Left cardiac atrium (tissue), 4 donors: ENCODE results near the gene SMC1B. TPM values are rescaled to one million over a fixed set of nuclear protein-coding genes. Genes with fewer than 3 reads are reported as not detected.
"Not testable (repeated sequence)": the region's sequence is repeated elsewhere in the genome, so short reads cannot be mapped to it uniquely, and the experiment has no call there.

ENCODE experiments used
- ATAC-seq, 2 donors: fragments of 200-7000 bp; cut with Tn5 transposase; one replicate each; pipeline ENCODE4 v1.9.1; 2020; ENCODE audit warnings: mild to moderate bottlenecking in 2 of 2, moderate library complexity in 2 of 2
- DNase-seq: peaks from one replicate; pipeline ENCODE4 v3.0.0-alpha.2; 2020
- intact Hi-C, 2 donors: fragments of 100-400 bp; cut with DNase I; formaldehyde crosslinking; loops; one replicate each; pipeline versions ENCODE4 v1.14.1 to v1.15.1; 2022 to 2023
- total RNA-seq, 2 donors: library from RNA; stranded (reverse); fragmentation: NEBNext Ultra II Directional; extraction: Animal tissue kit (Norgen Biotek cat#: 25700); gene quantifications; one replicate each; pipeline ENCODE4 v1.2.1, GENCODE V29; 2021
- donor health status: DM: no; HTN: yes; CAD: no.
- donor health status: DM: no; HTN: yes; CAD: no; lungs with severe emphysema.
- donor health status: DM: yes; HTN: yes; CAD: no.
- donor health status: Dilated cardiomyopathy.

SMC1B gene
- total RNA-seq, 2 donors from 2014 or later = not detected

- intact Hi-C loops = no loop called here
- ATAC-seq (no peak), DNase-seq (no peak)
These were observed 81.9 kb downstream of the SMC1B start for GRCh38 chr22:45331486-45331885.

GRCh38 chr22:45330548-45330947, 82.9 kb downstream of the SMC1B start:
- intact Hi-C loops = no loop called here
- DNase-seq = no peak
- no peak for ATAC-seq

GRCh38 chr22:45329530-45329936, 83.9 kb downstream of the SMC1B start:
- ATAC-seq (peak; percentile 62 to 74), DNase-seq (peak; percentile 80)
- intact Hi-C loops = no loop called here

GRCh38 chr22:45328822-45329529, 84.4 kb downstream of the SMC1B start:
- intact Hi-C loops = no loop called here
- peak; percentile 50 for DNase-seq
- ATAC-seq = peak; percentile 35 to 36

GRCh38 chr22:45328261-45328660, 85.1 kb downstream of the SMC1B start:
- ATAC-seq, intact Hi-C loops, DNase-seq: not testable (repeated sequence)

- intact Hi-C loops = no loop called here
- DNase-seq = no peak
- no peak for ATAC-seq
These were observed 89.1 kb downstream of the SMC1B start for GRCh38 chr22:45324311-45324711.

- intact Hi-C loops = no loop called here
- no peak for ATAC-seq
- no peak for DNase-seq
These were observed 89.7 kb downstream of the SMC1B start for GRCh38 chr22:45323695-45324094.

- no peak for ATAC-seq
- intact Hi-C loops = no loop called here
- no peak for DNase-seq
These were observed 90.4 kb downstream of the SMC1B start for GRCh38 chr22:45322873-45323525.

GRCh38 chr22:45321827-45322226, 91.6 kb downstream of the SMC1B start:
- DNase-seq = no peak
- intact Hi-C loops = no loop called here
- ATAC-seq = no peak

GRCh38 chr22:45320357-45320976, 92.9 kb downstream of the SMC1B start:
- peak in 1 of 2 donors; percentile 8 for ATAC-seq
- DNase-seq = no peak
- intact Hi-C loops = no loop called here

- DNase-seq (peak; percentile 43), ATAC-seq (peak; percentile 67)
- intact Hi-C loops = no loop called here
These were observed 94.1 kb downstream of the SMC1B start for GRCh38 chr22:45319324-45319685.

- peak in 1 of 2 donors; percentile 3 for ATAC-seq
- intact Hi-C loops = no loop called here
These were observed 94.7 kb downstream of the SMC1B start for GRCh38 chr22:45318558-45319323.

GRCh38 chr22:45318168-45318557, 95.2 kb downstream of the SMC1B start:
- DNase-seq = peak; percentile 86
- intact Hi-C loops = no loop called here
- peak; percentile 48 to 72 for ATAC-seq

More at GRCh38 chr22:45318558-45319323, 94.7 kb downstream of the SMC1B start:
- no peak for DNase-seq

GRCh38 chr22:45317551-45318167, 95.7 kb downstream of the SMC1B start:
- peak; percentile 57 to 80 for ATAC-seq
- intact Hi-C loops = no loop called here

GRCh38 chr22:45316796-45317526, 96.4 kb downstream of the SMC1B start:
- DNase-seq (peak; percentile 42), ATAC-seq (no peak)
- intact Hi-C loops = no loop called here

More at GRCh38 chr22:45317551-45318167, 95.7 kb downstream of the SMC1B start:
- peak; percentile 68 for DNase-seq

- intact Hi-C loops = no loop called here
- DNase-seq = no peak
- ATAC-seq = no peak
These were observed 98.6 kb downstream of the SMC1B start for GRCh38 chr22:45314786-45315185.

GRCh38 chr22:45314054-45314721, 99.2 kb downstream of the SMC1B start:
- ATAC-seq (no peak), DNase-seq (peak; percentile 57)
- intact Hi-C loops = no loop called here

GRCh38 chr22:45312856-45313255, 100.5 kb downstream of the SMC1B start:
- intact Hi-C loops = no loop called here
- DNase-seq (no peak), ATAC-seq (no peak)
